ENCODE results near the gene ARHGAP30.
"Not testable (repeated sequence)": the region's sequence is repeated elsewhere in the genome, so short reads cannot be mapped to it uniquely, and the experiment has no call there.

ARHGAP30 gene

GRCh38 chr1:161039154-161039545 is 30.5 kb downstream of the ARHGAP30 start:
- DNase-seq (ENCODE audit: low read depth in 2 of 2, low spot score in 1 of 2), result no peak

GRCh38 chr1:161038523-161039153 is 31.1 kb downstream of the ARHGAP30 start, which contains the start of gene TSTD1:
TSTD1 (minus strand) TSS chr1:161038964; CDS start chr1:161038889, 75 bp downstream.
- DNase-seq (ENCODE audit: low read depth in 2 of 2, low spot score in 1 of 2), result peak; percentile 61 to 80

- no peak for DNase-seq (ENCODE audit: low read depth in 2 of 2, low spot score in 1 of 2)
Measured at GRCh38 chr1:161037661-161038522, 31.8 kb downstream of the ARHGAP30 start.

GRCh38 chr1:161033751-161034150 is 35.9 kb downstream of the ARHGAP30 start:
- no peak for DNase-seq (ENCODE audit: low read depth in 2 of 2, low spot score in 1 of 2)

GRCh38 chr1:161032409-161032808 is 37.3 kb downstream of the ARHGAP30 start:
- DNase-seq (ENCODE audit: low read depth in 2 of 2, low spot score in 1 of 2), result no peak

- DNase-seq (ENCODE audit: low read depth in 2 of 2, low spot score in 1 of 2), result no peak
Measured at GRCh38 chr1:161031874-161032273, 37.8 kb downstream of the ARHGAP30 start.

GRCh38 chr1:161029466-161029865 is 40.2 kb downstream of the ARHGAP30 start:
- not testable (repeated sequence) for DNase-seq (ENCODE audit: low read depth in 2 of 2, low spot score in 1 of 2)

- not testable (repeated sequence) for DNase-seq (ENCODE audit: low read depth in 2 of 2, low spot score in 1 of 2)
Measured at GRCh38 chr1:161026954-161027353, 42.7 kb downstream of the ARHGAP30 start.

GRCh38 chr1:161022432-161022831 is 47.3 kb downstream of the ARHGAP30 start:
- not testable (repeated sequence) for DNase-seq (ENCODE audit: low read depth in 2 of 2, low spot score in 1 of 2)

- DNase-seq (ENCODE audit: low read depth in 2 of 2, low spot score in 1 of 2), result no peak
Measured at GRCh38 chr1:161021970-161022353, 47.7 kb downstream of the ARHGAP30 start.

GRCh38 chr1:161021165-161021969 is 48.3 kb downstream of the ARHGAP30 start:
- DNase-seq (ENCODE audit: low read depth in 2 of 2, low spot score in 1 of 2), result peak; percentile 63 to 78

GRCh38 chr1:161020509-161021164 is 49.1 kb downstream of the ARHGAP30 start, which contains the start of gene F11R:
F11R (minus strand) TSS chr1:161021152; CDS start chr1:161021073, 79 bp downstream.
- no peak for DNase-seq (ENCODE audit: low read depth in 2 of 2, low spot score in 1 of 2)

GRCh38 chr1:161019751-161020495 is 49.8 kb downstream of the ARHGAP30 start:
- DNase-seq (ENCODE audit: low read depth in 2 of 2, low spot score in 1 of 2), result no peak

- not testable (repeated sequence) for DNase-seq (ENCODE audit: low read depth in 2 of 2, low spot score in 1 of 2)
Measured at GRCh38 chr1:161019111-161019660, 50.5 kb downstream of the ARHGAP30 start.

GRCh38 chr1:161018631-161018930 is 51.1 kb downstream of the ARHGAP30 start:
- no peak for DNase-seq (ENCODE audit: low read depth in 2 of 2, low spot score in 1 of 2)

GRCh38 chr1:161017756-161018630 is 51.7 kb downstream of the ARHGAP30 start:
- DNase-seq (ENCODE audit: low read depth in 2 of 2, low spot score in 1 of 2), result no peak

- DNase-seq (ENCODE audit: low read depth in 2 of 2, low spot score in 1 of 2), result not testable (repeated sequence)
Measured at GRCh38 chr1:161017181-161017580, 52.5 kb downstream of the ARHGAP30 start.

GRCh38 chr1:161016683-161017082 is 53.0 kb downstream of the ARHGAP30 start:
- DNase-seq (ENCODE audit: low read depth in 2 of 2, low spot score in 1 of 2), result not testable (repeated sequence)
